Small intestine (tissue), 16 donors: Measurements from ENCODE around the gene DDX1. TPM values are rescaled to one million over a fixed set of nuclear protein-coding genes. Genes with fewer than 3 reads are reported as not detected.
A peak's percentile ranks its signal among the peaks of the same experiment; 100 is the strongest.
"Not testable (repeated sequence)": the region's sequence is repeated elsewhere in the genome, so short reads cannot be mapped to it uniquely, and the experiment has no call there.

Experiments
- DNase-seq, 2 donors: peaks; one replicate each; pipeline versions ENCODE4 v3.0.0 to v3.0.0-alpha.2; 2013
- FAIRE-seq: peaks from 2 replicates; lab custom pipeline; 2012; peaks lifted over from hg19 to GRCh38; lab: Jason Lieb, UNC
- H3K27ac ChIP-seq, 3 donors: one replicate each; pipeline ENCODE4 v1.5.1; 2013; ENCODE audit warnings: low read length in 2 of 3, mild to moderate bottlenecking in 2 of 3, control low read depth in 1 of 3, inconsistent platforms in 1 of 3, low read depth in 1 of 3, moderate library complexity in 1 of 3
- H3K27me3 ChIP-seq, 3 donors: one replicate each; pipeline ENCODE4 v1.6.1; 2013; ENCODE audit warnings: low read length in 3 of 3, inconsistent platforms in 1 of 3; ENCODE audit not compliant: control insufficient read depth in 3 of 3, insufficient read depth in 3 of 3
- H3K36me3 ChIP-seq, 3 donors: one replicate each; pipeline ENCODE4 v1.6.1; 2013; ENCODE audit warnings: low read length in 3 of 3, inconsistent platforms in 1 of 3, low read depth in 1 of 3, mild to moderate bottlenecking in 1 of 3, moderate library complexity in 1 of 3; ENCODE audit not compliant: control insufficient read depth in 3 of 3, insufficient read depth in 2 of 3
- H3K4me1 ChIP-seq, 3 donors: one replicate each; pipeline ENCODE4 v1.6.1; 2013; ENCODE audit warnings: low read length in 2 of 3, inconsistent platforms in 1 of 3, low read depth in 1 of 3, mild to moderate bottlenecking in 1 of 3, moderate library complexity in 1 of 3; ENCODE audit not compliant: control insufficient read depth in 3 of 3, insufficient read depth in 2 of 3
- H3K4me3 ChIP-seq, 3 donors: one replicate each; pipeline ENCODE4 v1.5.1; 2013; ENCODE audit warnings: low read length in 3 of 3, control low read depth in 1 of 3, inconsistent platforms in 1 of 3, low read depth in 1 of 3, mild to moderate bottlenecking in 1 of 3, moderate library complexity in 1 of 3
- H3K9me3 ChIP-seq, 2 donors: one replicate each; pipeline ENCODE4 v1.6.1; 2013; ENCODE audit warnings: low read depth in 1 of 2, low read length in 1 of 2; ENCODE audit not compliant: control insufficient read depth in 2 of 2, insufficient read depth in 1 of 2
- WGBS, 3 donors: extraction: QIAGEN DNeasy Blood & Tissue Kit; methylation state at CpG; one replicate each; pipeline ENCODE4 v1.1.7; 2013; 5-methylcytosine and 5-hydroxymethylcytosine counted together
- long read RNA-seq, 10 donors: transcript quantifications; one replicate each; lab custom pipeline, GENCODE V29; 2026
- polyA plus RNA-seq, 4 donors: library from polyadenylated mRNA; stranded (reverse) in 3 of 4; unstranded in 1 of 4; fragments of 200-250 nt in 3 of 4; fragments of 120-200 nt in 1 of 4; gene quantifications; one replicate each; pipeline versions ENCODE4 v1.2.1 to v1.2.3, GENCODE V29; 2013
- donor health status: healthy with polysubstance abuse.
- donor health status: control.
- donor health status: control.
- donor health status: Bipolar disorder and iron deficiency.
- donor health status: healthy.

The DDX1 gene
- 100 to 1,000 TPM in 1 of 4 donors, 10 to 100 TPM in 3; 74.6 to 107 (median 79.4) TPM for polyA plus RNA-seq
- long read RNA-seq, donor 1: 0 reads
- long read RNA-seq, donor 2, partial matches to known transcripts: 0 of 2 reads
- long read RNA-seq, donor 2, other reads (novel, unspliced or antisense): 0 of 2 reads
- long read RNA-seq, donor 3, partial matches to known transcripts: 17 of 23 reads
- long read RNA-seq, donor 3, other reads (novel, unspliced or antisense): 0 of 23 reads
- long read RNA-seq, donor 4, partial matches to known transcripts: 0 of 2 reads
- long read RNA-seq, donor 4, other reads (novel, unspliced or antisense): 0 of 2 reads
- long read RNA-seq, donor 5, partial matches to known transcripts: 6 of 8 reads
- long read RNA-seq, donor 5, other reads (novel, unspliced or antisense): 0 of 8 reads
- long read RNA-seq, donor 6, transcript DDX1-201 (26 exons, 2,739 nt): major isoform, 5 of 21 reads
- long read RNA-seq, donor 6, partial matches to known transcripts: 13 of 21 reads
- long read RNA-seq, donor 6, other reads (novel, unspliced or antisense): 0 of 21 reads
- long read RNA-seq, donor 7: 0 reads
- long read RNA-seq, donor 8, partial matches to known transcripts: 0 of 1 reads
- long read RNA-seq, donor 8, other reads (novel, unspliced or antisense): 0 of 1 reads
- long read RNA-seq, donor 9, partial matches to known transcripts: 0 of 2 reads
- long read RNA-seq, donor 9, other reads (novel, unspliced or antisense): 0 of 2 reads
- long read RNA-seq, donor 10, transcript DDX1-201 (26 exons, 2,739 nt): major isoform, 12 of 30 reads
- long read RNA-seq, donor 10, partial matches to known transcripts: 15 of 30 reads
- long read RNA-seq, donor 10, other reads (novel, unspliced or antisense): 0 of 30 reads

- peak; percentile 89 to 94 for DNase-seq
- H3K4me3 ChIP-seq: peak within 1 kb of the TSS; percentile 83 to 99 (median 90)
- no peaks in the 10 kb centered on the region for H3K27me3 ChIP-seq
- peaks cover 2 to 4% (median 4%) of the 10 kb centered on the region in 3 donors for H3K36me3 ChIP-seq
- H3K9me3 ChIP-seq: no peaks in the 10 kb centered on the region
- peak within 1 kb of the TSS; percentile 91 to 98 (median 93) for H3K27ac ChIP-seq
- H3K4me1 ChIP-seq: no peaks in the 10 kb centered on the region
- WGBS, 3 donors: 0% methylated on average over 51 to 68 of the region's 68 CpGs
- FAIRE-seq: no peak
Observed at GRCh38 chr2:15591692-15592463, at the start of gene DDX1. Gene DDX1, plus strand, starts transcription at chr2:15591868. Its CDS starts 66 bp downstream, at chr2:15591934.

DNA sequence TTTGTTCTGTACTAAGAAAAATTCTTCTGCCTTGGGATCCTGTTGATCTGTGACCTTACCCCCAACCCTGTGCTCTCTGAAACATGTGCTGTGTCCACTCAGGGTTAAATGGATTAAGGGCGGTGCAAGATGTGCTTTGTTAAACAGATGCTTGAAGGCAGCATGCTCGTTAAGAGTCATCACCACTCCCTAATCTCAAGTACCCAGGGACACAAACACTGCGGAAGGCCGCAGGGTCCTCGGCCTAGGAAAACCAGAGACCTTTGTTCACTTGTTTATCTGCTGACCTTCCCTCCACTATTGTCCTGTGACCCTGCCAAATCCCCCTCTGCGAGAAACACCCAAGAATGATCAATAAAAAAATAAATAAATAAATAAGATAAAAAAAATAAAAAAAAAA lies 49.4 kb upstream of the DDX1 start:
- not testable (repeated sequence) for H3K4me1 ChIP-seq, H3K9me3 ChIP-seq, DNase-seq, H3K27me3 ChIP-seq, H3K4me3 ChIP-seq, FAIRE-seq, H3K27ac ChIP-seq
- WGBS, 3 donors: 63 to 88% (median 64%) methylated on average over 1 of the region's 6 CpGs
- peaks cover 0 to 11% (median 0%) of the 10 kb centered on the region in 3 donors for H3K36me3 ChIP-seq

- no peak for FAIRE-seq
- no peak for DNase-seq
- WGBS, 3 donors: 83 to 91% (median 87%) methylated on average over 3 of the region's 3 CpGs
Observed at GRCh38 chr2:15543053-15543452, 48.6 kb upstream of the DDX1 start.

DNA sequence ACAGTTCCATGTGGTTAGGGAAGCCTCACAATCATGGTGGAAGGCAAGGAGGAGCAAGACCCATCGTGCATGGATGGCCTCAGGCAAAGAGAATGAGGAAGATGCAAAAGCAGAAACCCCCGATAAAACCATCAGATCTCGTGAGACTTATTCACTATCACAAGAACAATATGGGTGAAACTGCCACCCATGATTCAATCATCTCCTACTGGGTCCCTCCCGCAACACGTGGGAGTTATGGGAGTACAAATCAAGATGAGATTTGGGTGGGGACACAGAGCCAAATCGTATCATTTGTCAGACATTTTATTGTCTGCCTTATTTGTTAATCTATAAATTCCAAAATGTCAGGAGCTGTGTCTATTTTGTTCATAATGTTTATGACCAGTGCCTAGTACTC lies 48.1 kb upstream of the DDX1 start:
- WGBS, 3 donors: 91 to 95% (median 93%) methylated on average over 6 of the region's 6 CpGs
- no peak for FAIRE-seq

More at GRCh38 chr2:15543053-15543452, 48.6 kb upstream of the DDX1 start:
- H3K36me3 ChIP-seq: peaks cover 0 to 11% (median 0%) of the 10 kb centered on the region in 3 donors
- no peaks in the 10 kb centered on the region for H3K9me3 ChIP-seq
- H3K4me1 ChIP-seq: no peaks in the 10 kb centered on the region
- no peak overlapping the region for H3K27ac ChIP-seq
- H3K27me3 ChIP-seq: no peaks in the 10 kb centered on the region
- H3K4me3 ChIP-seq: no peak overlapping the region

GRCh38 chr2:15544227-15544626 lies 47.4 kb upstream of the DDX1 start:
- FAIRE-seq (no peak), DNase-seq (no peak)
- Histone ChIP-seq H3K27me3 (no peaks in the 10 kb centered on the region), H3K4me3 (no peak overlapping the region), H3K36me3 (peaks cover 0 to 16% (median 3%) of the 10 kb centered on the region in 3 donors), H3K27ac (no peak overlapping the region), H3K4me1 (no peaks in the 10 kb centered on the region), H3K9me3 (no peaks in the 10 kb centered on the region)
- 93 to 98% (median 94%) methylated on average over 2 of the region's 2 CpGs for WGBS, 3 donors

More for the DNA sequence above, 48.1 kb upstream of the DDX1 start:
- H3K9me3 ChIP-seq: no peaks in the 10 kb centered on the region
- no peak overlapping the region for H3K4me3 ChIP-seq
- no peaks in the 10 kb centered on the region for H3K4me1 ChIP-seq
- H3K27ac ChIP-seq: no peak overlapping the region
- H3K27me3 ChIP-seq: no peaks in the 10 kb centered on the region
- H3K36me3 ChIP-seq: peaks cover 0 to 15% (median 0%) of the 10 kb centered on the region in 3 donors
- no peak for DNase-seq

DNA sequence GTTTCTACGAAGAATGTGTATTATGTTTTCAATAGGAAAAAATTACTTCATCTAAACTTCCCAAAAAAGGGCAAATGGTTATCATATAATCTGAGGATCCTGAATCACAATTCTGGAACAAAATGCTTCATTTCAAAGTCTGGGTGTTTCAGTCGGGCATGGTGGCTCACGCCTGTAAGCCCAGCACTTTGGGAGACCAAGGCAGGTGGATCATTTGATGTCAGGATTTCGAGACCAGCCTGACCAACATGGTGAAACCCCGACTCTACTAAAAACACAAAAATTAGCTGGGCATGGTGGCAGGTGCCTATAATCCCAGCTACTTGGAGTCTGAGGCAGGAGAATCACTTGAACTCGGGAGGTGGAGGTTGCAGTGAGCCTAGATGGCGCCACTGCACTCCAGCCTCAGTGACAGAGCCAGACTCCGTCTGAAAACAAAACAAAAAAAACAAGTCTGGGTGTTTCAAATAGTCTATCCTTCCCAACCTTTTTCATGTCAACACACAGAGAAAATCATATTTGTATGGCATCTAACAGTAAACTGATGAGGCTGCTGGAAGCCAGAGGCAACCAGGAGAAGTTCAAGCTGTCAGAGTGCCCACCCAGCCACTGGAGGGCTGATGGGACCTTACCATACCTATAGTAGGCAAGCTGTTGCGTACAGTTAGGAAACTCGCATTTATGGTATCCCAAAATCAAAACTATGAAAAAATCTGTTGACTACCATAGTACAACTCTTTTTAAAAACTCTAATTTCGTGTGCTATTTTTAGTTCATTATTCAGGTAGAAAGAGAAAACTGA lies 45.2 kb upstream of the DDX1 start:
- WGBS, 3 donors: 90 to 94% (median 91%) methylated on average over 11 of the region's 11 CpGs
- DNase-seq: no peak
- Histone ChIP-seq H3K27ac (no peak overlapping the region), H3K4me1 (no peaks in the 10 kb centered on the region), H3K9me3 (no peaks in the 10 kb centered on the region), H3K27me3 (no peaks in the 10 kb centered on the region), H3K4me3 (no peak overlapping the region), H3K36me3 (peaks cover 0 to 20% (median 3%) of the 10 kb centered on the region in 3 donors)
- no peak for FAIRE-seq

GRCh38 chr2:15547115-15547876 lies 44.4 kb upstream of the DDX1 start:
- peaks cover 0 to 20% (median 5%) of the 10 kb centered on the region in 3 donors for H3K36me3 ChIP-seq
- no peaks in the 10 kb centered on the region for H3K27me3 ChIP-seq
- DNase-seq (no peak), FAIRE-seq (no peak)
- H3K9me3 ChIP-seq: no peaks in the 10 kb centered on the region
- no peak overlapping the region for H3K4me3 ChIP-seq
- no peak overlapping the region for H3K27ac ChIP-seq
- WGBS, 3 donors: 93 to 97% (median 96%) methylated on average over 4 of the region's 4 CpGs
- no peaks in the 10 kb centered on the region for H3K4me1 ChIP-seq
